GM19023 (cell line): ENCODE results near the gene FAM53B.

ENCODE experiments used
- ATAC-seq: cut with Tn5 transposase; IDR thresholded peaks from one replicate; pipeline ENCODE4 v1.9.1; 2021; ENCODE audit warnings: mild to moderate bottlenecking, moderate library complexity; ENCODE audit not compliant: unreplicated experiment

Gene FAM53B

DNA sequence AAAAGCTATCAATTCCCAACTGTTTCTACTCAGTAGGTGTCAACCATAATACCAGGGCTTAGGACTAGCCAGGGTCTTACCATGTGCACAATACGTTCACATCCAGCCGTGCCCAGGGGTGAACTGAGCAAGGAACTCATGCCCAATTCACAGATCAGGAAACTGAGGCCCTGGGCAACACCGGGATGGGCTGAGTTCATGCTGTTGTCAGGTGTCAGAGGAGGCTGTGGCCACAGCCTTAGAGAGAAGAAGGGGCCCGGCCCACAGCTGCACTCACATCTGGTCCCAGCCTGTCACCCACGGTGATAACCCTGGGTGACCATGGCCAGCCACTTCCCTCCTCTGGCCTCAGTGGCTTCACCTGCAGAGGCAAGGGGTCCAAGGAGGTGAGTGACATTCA lies 92.0 kb downstream of the FAM53B start:
- no peak for ATAC-seq

DNA sequence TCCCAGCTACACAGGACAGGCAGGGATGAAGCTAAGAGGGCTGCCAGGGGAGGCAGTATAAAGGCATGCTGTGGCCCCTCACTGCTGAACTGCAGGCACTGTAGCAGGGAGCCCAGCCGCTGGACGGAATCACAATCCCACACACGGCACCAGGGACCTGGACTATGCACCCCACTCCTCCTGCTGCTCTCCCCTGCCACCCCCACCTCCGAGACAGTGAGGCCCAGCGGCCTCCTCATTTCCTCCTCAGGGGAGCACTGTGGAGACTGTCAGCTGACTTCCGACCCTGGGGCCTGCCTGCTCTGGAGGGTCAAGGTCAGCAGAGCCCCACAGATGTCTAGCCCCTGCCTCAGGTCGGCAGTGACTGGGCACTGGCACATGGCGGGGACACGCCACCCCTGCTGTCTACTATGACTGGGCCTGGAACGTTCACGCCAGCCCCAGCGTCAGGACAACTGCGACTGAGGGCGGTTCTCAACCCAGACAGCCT lies 92.7 kb downstream of the FAM53B start:
- ATAC-seq, result no peak

- ATAC-seq, result no peak
These were observed 93.3 kb downstream of the FAM53B start for GRCh38 chr10:124650820-124651401.

- no peak for ATAC-seq
These were observed 93.9 kb downstream of the FAM53B start for GRCh38 chr10:124650263-124650662.

DNA sequence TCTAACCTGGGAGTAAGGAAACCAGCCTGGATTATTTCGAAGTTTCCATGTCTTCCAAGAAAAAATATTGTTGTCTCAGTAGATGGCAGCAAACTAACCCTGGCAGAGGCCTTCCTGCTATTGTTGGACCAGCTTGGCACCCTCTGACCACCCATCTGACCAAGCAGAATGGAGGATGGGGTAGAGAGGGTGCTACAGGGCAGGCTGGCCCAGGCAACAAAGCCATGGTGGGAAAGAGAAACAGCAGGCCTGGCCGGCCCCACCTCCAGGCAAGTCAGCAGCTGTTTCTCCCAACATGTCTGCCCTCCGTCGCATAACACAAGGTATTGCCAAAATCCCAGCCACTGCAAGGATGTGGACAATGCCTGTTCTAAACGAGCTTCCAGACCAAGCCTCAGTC lies 95.0 kb downstream of the FAM53B start:
- ATAC-seq, result no peak

- no peak for ATAC-seq
These were observed 95.4 kb downstream of the FAM53B start for GRCh38 chr10:124648738-124649137.

DNA sequence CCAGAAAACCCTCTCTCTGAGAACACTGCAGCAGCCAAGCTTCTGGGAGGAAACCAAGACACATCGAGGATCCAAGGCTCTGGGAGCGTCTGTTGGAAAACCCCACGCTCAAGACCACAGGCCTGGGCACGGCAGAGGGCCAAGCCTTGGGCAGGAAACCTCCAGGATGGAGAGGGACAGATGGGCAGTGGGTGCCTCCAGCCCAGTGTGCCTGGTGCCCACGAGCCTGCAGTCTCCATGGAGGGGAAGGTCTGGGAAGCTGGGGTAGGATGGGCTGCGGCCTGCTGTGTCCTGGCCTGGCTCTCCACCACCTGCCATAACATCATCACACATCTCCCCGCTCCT lies 96.1 kb downstream of the FAM53B start:
- no peak for ATAC-seq

GRCh38 chr10:124647421-124648130 lies 96.6 kb downstream of the FAM53B start:
- ATAC-seq, result no peak

GRCh38 chr10:124646483-124647352 lies 97.5 kb downstream of the FAM53B start:
- no peak for ATAC-seq

DNA sequence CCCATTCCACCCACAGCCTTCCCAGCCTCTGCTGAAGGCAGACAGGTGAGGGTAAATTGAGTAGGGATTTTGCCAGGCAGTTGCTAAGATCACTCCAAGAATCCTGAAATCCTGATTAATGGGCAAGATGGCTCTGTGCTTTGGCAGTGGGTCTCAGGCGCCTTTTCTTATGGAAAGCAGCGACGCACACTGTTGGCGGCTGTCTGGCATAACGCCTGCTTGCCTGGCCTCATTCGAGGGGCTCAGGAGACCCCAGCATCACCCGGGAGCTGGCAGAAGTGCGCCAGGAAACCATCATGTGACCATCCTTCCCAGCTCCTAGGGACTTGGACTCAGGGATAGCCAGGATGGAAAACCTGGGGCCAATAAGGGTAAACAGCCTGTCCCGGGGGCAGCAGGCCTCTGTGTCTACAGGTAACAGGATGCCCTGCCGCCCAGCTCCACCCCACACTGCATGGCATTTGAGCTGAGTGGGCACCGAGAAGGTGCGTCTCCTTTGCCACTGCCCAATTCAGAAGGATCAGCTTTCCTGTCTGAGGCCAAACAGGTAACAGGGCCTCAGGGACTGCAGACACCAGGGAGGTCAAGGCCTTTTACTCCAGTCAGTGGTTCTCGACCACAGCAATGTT lies 98.6 kb downstream of the FAM53B start:
- no peak for ATAC-seq

DNA sequence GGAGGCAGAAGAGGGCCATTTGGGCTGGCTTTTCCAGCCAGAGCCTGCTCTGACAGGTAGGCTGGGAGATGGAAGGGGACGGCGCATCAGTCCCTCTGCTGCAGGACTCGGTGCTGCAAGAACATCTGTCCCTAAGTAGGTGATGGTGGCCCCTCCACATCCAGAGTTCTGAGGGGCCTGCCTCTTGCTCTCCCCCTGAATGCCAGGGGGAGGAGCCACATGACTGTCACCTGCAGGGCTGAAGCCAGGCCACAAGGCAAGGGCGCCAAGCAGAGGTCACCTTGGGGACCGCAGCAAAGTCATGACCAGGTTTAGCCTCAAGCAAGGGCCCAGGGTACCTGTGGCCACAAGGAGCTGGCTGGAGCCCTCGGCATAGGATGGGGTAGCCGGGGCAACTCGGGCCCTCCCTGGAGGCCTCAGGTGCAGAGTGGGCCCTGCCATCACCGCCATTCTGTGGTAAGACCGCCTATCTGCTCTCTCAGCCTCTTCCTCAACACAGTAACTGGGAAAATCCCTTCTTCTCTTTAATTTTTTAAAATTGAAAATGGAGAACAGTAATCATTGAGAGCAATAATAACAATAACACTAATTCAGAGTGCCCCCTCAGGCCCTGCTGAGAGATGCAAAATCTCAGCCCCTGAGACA lies 99.3 kb downstream of the FAM53B start:
- ATAC-seq, result no peak

- ATAC-seq, result no peak
These were observed 99.9 kb downstream of the FAM53B start for GRCh38 chr10:124644236-124644635.

- no peak for ATAC-seq
These were observed 100.7 kb downstream of the FAM53B start for GRCh38 chr10:124643330-124644009.

DNA sequence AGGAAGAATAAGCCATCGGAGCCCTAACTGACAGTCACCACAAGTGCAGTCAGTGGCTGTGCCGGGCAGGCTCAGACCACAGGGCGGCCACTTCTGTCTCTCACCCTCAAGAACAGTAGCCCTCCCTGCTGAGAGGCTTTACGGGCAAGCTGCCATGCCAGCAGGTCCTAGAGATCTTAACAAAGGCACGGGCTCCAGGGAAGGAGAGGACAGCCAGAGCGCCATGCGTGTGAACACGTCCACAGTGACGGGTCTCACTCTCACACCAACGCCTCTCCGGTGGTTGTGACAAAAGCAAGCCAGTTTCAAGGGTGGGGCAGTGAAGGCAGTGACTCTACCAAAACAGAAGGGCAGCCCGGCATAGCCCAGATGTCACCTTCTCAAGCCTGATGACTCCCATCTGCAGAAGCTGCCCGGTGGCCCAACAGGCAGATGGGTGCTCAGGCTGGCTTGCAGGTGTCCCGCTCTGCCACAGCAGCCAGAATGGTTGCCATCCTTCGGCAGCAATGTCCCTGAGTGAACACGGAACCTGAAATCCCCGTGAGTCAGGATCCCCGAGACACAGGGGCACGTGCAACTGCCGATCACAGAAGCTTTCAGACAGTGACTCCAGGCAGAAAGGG lies 102.0 kb downstream of the FAM53B start:
- no peak for ATAC-seq

DNA sequence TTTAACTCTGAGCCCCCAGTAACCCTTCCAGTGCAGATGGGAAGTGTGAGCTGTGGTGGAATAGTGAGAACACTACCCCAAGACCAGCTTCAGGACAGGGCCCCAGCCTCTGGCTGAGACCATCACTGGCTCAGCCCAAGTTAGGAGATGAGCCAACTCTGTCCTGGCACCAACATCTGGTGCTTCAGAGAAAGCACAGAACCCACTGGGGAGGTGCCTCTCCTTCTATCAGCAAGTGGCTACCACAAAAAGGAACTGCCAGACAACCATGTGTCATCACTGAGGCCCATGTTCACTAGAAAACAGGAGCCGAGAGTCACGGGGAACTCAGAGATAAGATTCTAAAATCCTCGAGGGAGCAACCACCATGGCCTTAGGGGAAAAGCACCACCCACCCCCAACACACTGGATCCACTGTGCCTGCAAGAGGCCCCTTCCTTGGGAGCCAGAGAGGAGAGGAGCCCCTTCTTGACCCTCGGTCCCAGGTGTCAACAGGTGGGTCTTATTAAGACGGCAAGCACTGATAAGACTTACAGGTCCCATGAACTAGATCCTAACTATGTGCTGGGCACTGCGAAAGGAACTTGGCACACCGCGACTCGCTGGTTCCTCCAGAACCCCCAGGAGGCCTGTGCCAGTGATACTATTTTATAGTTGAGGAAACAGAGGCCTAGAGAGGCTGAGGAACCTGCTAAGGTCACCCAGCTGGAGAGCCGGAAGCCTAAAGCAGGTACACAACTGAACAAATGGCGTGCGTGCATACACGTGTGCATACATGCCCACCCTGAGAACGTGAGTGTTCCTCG lies 102.7 kb downstream of the FAM53B start:
- peak; percentile 47 for ATAC-seq

DNA sequence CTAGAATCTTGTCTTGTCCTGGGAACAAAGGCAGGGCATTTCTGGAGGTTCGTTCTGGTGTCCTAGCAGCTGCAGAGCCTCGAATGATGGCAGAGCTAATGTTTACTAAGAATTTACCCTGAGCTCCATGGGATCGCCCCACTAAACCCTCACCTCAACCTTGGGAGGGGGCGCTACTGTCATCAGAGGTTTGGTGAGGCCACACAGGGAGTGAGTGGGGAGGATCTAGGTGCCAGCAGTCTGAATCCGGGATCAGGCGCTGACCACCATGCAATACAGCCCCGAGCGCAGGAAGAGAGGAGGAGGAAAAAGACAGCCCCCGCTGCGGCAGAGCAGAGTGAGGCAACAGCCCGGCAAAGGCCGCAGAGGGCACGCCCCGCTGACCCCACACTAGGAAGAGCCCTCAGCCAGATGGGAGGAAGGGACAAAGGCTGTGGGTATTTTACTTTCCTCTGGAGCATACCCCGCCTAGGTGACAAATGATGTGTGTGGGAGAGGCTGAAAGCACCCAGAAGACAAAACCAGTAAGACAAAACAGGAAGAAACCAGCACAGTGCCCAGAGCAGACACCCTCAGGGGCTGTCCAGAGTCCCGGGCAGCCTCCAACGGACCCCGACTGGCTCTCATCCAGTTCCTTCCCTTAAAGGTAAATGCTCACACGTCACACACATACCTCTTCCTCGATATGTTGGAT lies 103.5 kb downstream of the FAM53B start:
- peak; percentile 51 for ATAC-seq

GRCh38 chr10:124640056-124640455 lies 104.1 kb downstream of the FAM53B start:
- no peak for ATAC-seq

DNA sequence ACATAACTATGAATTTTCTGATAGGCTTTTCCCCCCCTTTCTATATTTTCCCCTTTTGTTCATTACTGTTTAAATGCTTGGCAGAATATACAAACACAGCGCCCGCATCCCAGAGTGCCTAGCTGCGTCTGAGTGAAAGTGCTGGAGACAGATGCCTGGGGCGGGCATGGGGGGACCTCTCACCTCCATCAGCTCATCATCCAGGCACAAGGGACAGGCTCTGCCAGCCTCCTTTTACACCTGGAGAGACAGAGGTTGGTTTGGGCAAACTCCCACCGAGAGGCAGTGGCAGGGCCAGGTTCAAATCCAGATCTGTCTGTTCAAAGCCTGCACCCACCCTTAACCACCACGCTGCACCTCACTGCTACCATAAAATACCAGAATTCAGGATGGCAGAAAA lies 104.5 kb downstream of the FAM53B start:
- ATAC-seq, result no peak
